ENCODE measurements around the gene AKAP9. TPM values are rescaled to one million over a fixed set of nuclear protein-coding genes. Genes with fewer than 3 reads are reported as not detected.
"Not testable (repeated sequence)": the region's sequence is repeated elsewhere in the genome, so short reads cannot be mapped to it uniquely, and the experiment has no call there.

AKAP9 gene
- 24.4 and 30.1 TPM in 2 replicates for total RNA-seq (2014; rRNA removed; shearing (Covaris generic))
- polyA plus RNA-seq (2014; cell fraction: nucleus; rRNA removed): 30.7 and 31.0 TPM in 2 replicates

DNA sequence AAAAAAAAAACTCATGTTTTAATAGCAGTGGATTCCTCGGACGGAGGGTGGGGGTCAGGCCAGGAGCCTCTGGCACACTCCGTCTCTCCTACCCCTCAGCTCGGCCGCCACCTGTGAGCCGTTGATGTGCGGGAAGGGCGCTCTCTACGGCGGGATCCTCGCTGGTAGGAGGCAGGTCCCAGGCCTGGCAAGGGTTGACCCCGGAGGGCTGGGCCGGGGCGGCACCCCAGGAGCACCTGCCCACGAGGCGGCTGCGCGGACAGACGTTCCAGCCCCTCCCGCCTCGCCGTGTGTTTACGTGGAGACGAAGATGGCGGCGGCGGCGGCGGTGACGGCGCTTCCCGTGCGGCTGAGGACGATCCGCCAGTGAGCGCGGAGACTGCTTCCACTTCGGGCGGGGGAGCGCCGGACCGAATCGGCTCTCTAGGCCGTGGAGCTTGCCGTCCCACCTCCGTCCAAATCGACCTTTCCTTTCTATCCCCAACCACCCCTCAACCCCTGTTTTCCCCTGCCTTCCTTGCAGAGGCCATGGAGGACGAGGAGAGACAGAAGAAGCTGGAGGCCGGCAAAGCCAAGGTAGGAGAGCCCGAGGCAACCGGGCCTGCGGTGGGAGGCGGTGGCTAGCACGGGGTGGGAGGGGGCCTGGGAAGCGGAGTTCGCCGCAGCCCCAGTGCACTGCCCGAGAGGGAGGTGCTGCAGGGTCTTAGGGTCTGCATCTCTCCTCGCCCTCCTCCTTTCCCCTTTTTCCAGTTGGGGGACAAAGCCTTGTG lies at the start of gene AKAP9:
Gene AKAP9 (plus strand): TSS at position 291 of the 770 bp plus-strand sequence. CDS start 238 bp downstream, at position 529.
- peak; percentile 71 for DNase-seq (ENCODE audit: extremely low read depth, low read depth)

DNA sequence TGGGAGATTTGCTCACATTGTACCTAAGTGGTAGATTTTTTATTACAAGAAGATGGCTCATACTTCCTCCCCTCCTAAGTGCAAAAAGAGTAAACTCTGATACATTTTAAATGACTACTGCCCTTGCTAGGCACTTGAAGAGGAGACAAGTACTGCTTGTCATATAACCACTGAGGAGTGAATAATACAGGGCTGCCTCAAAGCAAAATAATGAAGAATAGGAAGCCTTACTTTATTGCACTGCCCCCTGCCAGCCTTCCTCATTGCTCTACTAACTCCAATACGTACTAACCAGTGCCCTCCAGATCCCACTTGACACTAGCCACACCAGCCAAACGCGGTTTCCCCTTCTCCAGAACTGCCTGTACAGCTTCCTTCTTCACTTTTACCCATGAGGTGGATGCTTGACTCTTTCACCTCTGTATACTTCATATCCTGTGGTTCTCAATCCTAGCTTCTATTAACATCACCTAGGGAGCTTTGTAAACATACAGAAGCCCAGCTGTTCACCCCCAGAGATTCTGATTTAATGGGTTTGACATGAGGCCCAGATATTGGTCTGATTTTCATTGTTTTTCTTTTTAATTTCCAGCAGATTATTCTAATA lies 48.5 kb upstream of the AKAP9 start:
- DNase-seq (ENCODE audit: extremely low read depth, low read depth): no peak

DNA sequence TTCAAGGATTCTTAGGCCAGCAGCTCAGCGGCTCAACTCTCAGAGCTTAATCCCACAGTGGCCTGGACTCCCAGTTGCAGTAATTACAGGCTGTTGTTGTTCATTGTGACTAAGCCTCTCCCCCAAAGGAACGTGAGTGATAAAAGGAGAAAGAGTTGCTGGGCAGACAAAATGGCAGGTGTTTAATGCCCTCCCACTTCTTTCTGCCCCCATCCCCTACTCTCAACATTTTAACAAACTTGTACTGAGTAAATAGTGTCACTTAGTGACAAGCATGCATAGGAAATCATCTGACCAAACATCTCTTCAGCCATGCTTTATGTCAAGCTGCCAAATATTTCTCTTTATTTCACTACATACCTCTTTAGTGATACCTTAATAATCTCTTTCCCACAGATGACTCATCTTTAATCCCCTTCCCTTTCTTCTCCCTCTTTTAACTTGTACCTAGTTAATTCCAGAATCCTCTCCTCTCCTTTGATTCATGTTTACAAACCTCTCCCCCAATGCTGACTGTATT lies 47.8 kb upstream of the AKAP9 start:
- DNase-seq (ENCODE audit: extremely low read depth, low read depth): no peak

DNA sequence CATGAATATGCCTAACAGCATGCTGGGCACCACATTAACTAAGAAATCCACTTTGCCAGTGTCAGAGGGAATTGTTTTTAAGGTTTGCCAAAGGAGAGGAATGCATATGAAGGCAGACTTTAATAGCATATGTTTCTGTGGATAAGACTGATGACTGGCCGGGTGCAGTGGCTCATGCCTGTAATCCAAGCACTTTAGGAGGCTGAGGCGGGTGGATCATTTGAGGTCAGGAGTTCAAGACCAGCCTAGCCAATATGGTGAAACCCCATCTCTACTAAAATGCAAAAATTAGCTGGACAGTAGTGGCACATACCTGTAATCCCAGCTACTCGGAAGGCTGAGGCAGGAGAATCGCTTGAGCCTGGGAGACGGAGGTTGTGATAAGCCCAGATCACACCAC lies 47.0 kb upstream of the AKAP9 start:
- DNase-seq (ENCODE audit: extremely low read depth, low read depth): not testable (repeated sequence)

DNA sequence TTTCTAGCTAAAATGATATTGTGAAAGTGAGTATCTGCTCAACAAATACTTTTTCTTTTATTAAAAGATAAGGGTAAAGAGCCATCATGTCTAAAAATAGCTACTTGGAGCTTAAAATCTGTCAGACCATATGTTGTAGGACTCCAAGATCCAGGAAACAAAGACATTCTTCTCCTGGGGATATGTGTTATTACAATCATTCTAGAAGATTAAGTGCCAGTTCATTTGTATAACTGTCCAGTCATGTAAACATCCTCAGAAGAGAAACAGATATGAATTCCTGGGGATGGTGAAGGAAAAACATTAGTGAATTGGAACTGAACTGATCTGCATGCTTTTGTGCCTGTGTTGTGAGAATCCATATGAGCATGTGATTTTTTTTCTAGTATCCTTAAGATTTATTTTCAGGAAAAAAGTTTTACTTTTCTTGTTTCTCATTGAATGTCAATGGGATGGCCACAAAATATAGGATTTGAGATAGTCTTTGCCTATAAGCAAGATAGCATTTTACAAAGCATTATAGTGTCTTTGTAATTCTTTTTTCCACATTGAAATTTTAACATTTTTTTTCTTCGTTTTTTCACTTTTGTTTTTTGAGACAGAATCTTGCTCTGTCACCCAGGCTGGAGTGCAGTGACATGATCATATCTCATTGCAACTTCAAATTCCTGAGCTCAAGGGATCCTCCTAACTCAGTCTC lies 45.7 kb upstream of the AKAP9 start:
- DNase-seq (ENCODE audit: extremely low read depth, low read depth): no peak

DNA sequence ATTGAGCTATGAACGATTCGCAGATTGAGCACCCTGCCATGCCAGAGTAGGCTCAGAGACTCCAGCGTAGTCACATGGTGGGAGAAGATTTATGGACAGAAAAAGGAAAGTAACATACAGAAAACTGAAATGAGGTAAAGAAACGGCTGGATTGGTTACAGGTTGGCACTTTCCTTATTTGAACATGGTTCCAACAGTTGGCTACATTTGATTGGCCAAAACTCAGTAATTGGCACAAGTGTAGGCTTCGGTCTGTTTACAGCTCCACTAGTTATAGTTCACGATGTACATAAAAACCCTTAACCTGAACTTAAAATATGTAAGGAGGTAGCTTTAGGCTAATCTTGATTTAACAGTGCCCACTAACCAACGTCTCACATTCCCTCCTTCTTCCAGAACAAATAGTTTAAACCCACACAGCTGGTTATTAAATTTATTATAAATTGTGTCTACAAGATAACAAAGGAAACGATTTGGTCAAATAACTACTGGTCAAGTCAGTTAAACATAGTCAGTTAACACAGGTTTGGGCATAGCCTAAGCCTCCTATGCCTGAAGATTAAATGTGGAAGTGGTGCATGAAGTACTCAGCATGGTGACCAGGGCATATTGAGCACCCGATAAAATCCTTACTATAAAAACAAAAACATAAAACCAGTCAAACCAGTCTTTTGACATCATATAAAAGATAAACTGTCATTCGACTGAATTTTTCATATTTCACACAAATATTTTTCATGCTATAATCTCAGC lies 42.2 kb upstream of the AKAP9 start:
- DNase-seq (ENCODE audit: extremely low read depth, low read depth): no peak

DNA sequence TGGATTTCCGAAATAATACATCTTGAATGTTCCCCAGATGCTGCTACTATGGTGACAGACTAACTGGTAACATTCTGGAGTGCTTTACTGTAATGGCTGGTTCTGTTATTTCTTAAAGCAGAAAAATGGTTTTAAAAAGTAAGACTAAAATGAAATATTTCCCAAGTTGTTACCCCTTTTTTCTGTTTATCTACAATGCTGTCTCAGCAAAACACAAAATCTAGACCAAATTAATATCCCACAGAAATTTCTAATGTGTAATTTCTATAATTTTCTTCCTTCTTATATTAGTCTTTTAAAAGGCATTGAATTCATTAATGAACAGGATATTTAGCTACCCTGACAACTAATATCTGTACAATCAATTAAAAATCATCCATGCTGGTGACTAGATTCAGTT lies 41.1 kb upstream of the AKAP9 start:
- DNase-seq (ENCODE audit: extremely low read depth, low read depth): no peak

DNA sequence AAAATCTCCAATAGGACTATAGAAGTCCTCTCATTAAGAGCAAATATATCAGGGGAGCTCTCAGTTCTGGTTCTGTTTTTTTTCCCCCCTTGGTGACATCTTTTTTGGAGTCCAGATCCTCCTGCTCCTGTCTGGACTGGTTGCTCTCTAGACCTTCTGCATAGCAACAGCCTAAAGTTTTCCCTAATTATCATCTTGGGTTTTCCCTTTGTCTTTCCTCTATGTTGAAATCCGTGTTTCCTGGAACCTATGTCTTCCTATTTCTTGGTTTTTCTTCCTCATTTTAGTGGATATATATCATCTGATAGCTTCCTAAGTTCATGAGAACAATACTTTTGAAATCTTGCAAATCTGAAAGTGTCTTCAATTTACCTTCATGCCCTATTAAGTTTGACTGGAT lies 30.5 kb upstream of the AKAP9 start:
- DNase-seq (ENCODE audit: extremely low read depth, low read depth): no peak

DNA sequence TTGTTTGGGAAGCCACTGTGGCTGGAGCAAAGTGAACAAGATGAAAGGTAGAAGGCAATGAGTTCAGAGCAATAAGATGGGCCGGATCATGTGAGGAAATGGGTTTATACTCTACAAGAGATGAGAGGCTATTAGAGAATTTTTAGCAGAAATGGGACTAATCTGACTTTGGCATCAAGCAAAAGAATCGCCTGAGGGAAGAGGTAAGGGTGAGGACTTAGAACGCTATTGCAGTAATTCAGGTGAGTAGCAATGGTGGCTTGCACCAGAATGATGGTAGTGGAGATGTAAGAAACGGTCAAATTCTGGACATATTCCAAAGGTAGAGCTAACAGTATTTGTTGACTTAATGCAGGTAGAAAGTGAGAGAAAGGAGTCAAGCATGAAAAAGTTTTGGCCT lies 29.5 kb upstream of the AKAP9 start:
- no peak for DNase-seq (ENCODE audit: extremely low read depth, low read depth)

DNA sequence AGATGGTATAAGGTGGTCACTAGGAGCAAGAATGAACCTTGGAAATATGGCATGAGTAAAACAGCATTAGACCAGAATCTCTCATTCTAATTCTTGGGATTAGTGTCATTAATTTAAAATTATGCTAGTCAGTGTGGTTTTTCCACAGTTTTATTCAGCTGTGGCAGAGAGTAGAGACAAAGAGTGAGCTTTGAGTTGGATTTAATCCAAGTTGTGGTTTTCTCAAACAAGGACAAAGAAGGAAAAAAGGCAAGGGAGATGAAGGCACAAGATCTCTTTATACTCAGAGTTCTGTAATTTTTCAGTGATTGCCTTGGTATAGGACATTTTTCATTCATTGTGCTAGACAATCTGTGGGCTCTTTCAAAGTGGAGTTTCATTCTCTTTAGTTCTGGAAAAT lies 28.2 kb upstream of the AKAP9 start:
- no peak for DNase-seq (ENCODE audit: extremely low read depth, low read depth)

DNA sequence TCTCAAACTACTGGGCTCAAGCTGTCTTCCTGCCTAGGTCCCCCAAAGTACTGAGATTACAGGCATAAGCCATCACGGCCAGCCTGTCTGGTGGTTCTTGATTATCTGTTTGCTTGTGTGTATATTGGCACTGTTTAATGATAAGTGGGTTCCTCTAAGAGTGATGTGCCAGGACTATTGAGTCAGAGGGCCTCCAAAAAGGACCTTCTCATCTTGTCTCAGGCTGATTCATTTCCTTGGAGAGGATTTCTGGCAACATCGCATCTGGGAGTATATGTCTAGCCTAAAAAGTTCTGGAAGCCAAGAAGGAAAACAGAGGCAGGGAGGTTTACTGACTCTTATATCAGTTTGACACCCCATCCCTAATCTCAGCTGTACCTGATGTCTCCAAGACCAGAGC lies 27.1 kb upstream of the AKAP9 start:
- DNase-seq (ENCODE audit: extremely low read depth, low read depth): no peak

DNA sequence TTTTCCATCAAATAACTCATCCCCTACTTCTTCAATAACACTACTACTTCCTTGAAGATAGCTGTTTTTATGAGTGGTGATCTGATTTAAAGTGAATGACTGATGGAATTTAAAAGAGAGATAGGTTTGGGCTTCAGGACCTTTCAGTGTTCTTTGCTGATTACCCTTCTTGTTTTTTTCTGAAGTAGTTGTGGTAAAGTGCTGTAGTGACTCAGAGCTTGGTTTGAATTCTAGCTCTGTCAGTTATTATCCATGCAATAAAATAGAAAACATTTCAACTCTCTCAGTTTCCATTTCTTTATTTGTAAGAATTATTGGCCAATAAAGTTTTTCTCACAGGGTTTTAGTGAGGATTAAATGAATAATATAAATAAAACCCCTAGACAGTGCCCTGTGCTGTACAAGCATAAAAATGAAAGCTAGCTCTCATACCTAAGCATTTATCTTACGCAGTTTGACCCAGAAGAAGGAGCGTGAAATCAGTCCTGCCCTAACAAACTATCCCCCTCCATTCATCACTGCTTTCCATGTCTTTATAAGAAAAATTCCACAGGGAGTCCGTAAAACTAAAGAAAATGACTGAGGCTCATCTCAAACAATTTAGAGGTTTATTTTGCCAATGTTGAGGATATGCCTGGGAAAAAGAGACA lies 25.1 kb upstream of the AKAP9 start:
- no peak for DNase-seq (ENCODE audit: extremely low read depth, low read depth)

DNA sequence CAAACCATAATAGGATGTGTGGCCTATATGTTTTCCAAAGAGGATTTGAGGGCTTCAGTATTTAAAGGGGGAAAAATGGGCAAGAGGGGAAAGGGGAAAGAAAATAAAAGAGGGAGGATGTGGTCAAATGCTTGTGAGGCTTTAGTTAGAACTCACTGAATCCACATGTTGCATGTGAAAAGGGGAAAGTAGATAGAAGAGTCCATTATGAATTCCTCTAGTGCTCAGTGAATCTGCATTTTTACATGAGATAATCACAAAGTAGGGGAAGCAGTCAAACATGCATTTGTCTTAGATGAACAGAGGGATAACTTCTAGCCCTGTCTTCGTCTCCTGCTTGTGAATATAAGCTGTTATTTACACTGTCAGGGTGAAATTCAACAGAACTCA lies 24.6 kb upstream of the AKAP9 start:
- no peak for DNase-seq (ENCODE audit: extremely low read depth, low read depth)

DNA sequence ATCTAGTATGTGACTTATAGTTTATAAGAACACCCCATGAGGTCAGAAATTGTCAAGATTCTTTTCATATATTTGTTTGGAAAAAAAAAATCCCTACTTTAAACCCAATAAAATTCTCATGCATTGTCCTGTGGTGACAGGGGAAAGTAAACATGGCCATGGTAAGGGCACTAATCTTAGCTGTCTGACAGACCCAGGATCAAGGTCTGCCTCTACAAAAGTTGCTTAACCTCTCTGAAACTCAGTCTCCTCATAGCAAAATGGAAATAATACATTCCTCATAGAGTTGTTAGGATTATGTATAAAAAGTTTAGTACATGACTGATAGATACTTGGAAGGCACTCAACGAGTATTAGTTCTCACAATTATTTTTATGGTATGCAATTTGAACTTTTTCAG lies 22.3 kb upstream of the AKAP9 start:
- DNase-seq (ENCODE audit: extremely low read depth, low read depth): no peak

DNA sequence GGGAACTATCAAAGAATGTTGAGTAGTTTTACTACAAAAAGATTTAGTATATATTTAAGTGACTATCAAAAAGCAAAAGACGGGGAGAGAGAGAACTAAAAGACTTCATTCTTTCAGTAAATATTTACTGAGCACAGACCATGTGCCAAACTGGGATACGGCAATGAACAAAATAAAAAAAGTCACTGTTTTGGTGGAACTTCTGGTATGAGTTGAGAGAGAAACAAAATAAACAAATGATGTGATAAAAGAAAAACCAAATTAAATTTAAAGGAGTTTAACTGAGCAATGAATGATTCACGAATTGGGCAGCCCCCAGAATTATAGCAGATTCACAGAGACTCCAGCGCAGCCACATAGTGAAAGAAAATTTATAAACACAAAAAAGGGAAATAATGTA lies 17.8 kb upstream of the AKAP9 start:
- DNase-seq (ENCODE audit: extremely low read depth, low read depth): no peak

DNA sequence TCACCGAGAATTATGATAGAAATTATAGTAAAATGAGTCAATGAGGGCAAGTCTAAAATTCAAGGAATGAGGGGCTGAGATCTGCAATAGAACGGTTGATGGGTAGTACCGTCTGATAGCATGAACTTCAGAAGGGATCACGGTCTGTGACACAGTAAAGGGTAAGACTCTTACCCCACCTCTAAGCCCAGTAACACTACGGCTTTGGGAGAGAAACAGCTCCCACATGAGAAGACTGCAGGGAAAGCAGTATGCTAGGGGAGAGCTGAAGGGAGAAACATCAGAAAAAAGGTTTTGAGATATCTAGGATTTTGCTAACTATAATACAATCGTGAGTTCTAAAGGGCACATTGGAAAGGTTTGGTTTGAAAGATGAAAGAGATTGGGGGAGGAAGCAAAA lies 12.8 kb upstream of the AKAP9 start:
- no peak for DNase-seq (ENCODE audit: extremely low read depth, low read depth)

DNA sequence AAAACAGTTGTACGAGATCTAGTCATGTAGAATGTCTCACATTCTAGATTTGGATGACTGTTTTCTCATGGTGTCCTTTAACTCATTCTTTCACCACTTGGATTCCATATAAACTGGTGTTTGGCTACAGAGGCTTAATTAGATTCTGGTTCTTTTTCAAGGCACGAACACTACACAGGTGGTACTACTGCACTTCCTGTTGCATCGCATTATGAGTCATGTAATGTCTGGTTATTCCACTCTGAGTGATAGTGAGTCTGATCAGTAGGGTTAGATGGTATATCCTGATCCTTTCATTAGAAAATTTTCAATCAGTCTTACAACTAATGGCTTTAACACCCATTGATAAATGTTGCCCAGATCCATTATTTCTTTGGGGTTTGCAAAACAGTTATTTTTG lies 11.2 kb upstream of the AKAP9 start:
- DNase-seq (ENCODE audit: extremely low read depth, low read depth): no peak

DNA sequence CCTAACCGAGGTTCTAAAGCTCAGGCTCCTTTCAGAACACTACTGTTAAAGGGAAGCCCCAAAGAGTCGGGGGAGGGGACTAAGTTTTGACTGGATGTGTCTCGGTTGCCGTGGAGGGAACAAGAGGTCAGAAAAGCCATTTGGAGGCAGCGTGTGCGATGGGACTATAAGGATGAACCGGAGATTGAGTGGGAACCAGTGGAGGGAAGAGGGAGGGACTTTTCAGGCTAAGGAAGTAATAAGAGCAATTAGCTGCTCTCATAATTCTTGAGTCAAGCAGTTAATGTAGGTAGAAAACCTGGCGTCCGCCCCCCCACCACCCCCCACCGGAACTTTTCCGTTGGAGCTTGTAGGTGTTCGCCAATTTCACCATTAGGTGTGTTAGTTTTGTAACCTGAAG lies 491 bp upstream of the AKAP9 start:
- no peak for DNase-seq (ENCODE audit: extremely low read depth, low read depth)

DNA sequence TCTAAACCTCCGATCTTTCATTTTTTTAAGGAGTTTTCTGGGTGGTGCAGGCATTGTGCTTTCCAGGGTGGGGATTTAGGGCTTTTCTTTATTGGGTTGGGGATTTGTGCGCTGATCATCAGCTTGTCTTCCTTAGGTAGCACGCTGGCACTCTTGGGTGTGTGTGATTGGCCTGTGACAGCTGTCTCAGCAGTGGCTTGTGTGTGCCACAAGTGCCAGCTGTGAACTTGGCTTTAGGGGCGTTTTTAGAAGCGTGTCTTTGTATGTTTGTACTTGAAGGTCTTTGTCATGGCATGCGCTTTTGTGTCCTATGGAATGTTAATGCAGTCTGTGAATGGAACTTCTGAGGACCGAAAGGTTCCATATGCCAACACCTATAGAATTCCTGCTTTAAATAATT lies 788 bp downstream of the AKAP9 start:
- peak; percentile 19 for DNase-seq (ENCODE audit: extremely low read depth, low read depth)

DNA sequence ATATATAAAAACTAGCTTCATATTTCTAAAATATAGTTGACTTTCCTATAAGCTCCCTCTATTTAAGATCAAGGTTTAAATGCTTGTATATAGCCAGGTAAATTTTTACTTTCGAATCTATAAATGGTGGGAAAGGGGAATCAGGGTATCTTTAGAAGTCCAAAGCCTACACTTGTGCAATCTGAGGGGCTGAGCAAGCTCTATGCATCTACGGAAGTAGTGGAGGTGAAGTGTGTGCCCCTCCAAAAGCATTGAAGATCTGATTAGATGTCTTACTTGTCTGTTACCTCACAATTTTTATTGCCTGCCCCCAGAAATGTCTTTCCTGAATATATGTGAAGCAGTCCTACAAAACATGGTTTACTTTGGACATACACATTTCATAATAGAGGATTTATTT lies 1.6 kb downstream of the AKAP9 start:
- no peak for DNase-seq (ENCODE audit: extremely low read depth, low read depth)
